Measurements from ENCODE around the gene DUS1L.

- no peak for TF ChIP-seq CREB5 (CRISPR knock-in tag; IDR thresholded peaks at IDR 0.05; ENCODE audit: low read depth)
- TF ChIP-seq POU6F1 (CRISPR knock-in tag; IDR thresholded peaks at IDR 0.05; ENCODE audit: borderline replicate concordance, low read depth): no peak
- no peak for TF ChIP-seq ZNF70 (CRISPR knock-in tag; IDR thresholded peaks at IDR 0.05)
Measured at GRCh38 chr17:82053556-82054263, 11.9 kb downstream of the DUS1L start.
